T-helper 2 cell treated with Interferon-gamma antibody and Interleukin-4, amounts not matched to agents 5 μg/mL and 100 μg/mL, for 36 hours (primary cell): Measurements from ENCODE around the gene WSCD2.

Experiments used
- DNase-seq: peaks from one replicate; pipeline ENCODE4 v3.0.0; 2021; ENCODE audit warnings: low spot score
- H3K27ac Mint-ChIP-seq: one replicate; pipeline ENCODE4 v1.8.0; 2021; ENCODE audit warnings: mild to moderate bottlenecking, mixed read lengths
- H3K27me3 Mint-ChIP-seq: one replicate; pipeline ENCODE4 v1.8.0; 2021; ENCODE audit warnings: low read depth, mixed read lengths
- H3K36me3 Mint-ChIP-seq: one replicate; pipeline ENCODE4 v1.8.0; 2021; ENCODE audit warnings: low read depth, mixed read lengths
- H3K4me1 Mint-ChIP-seq: one replicate; pipeline ENCODE4 v1.8.0; 2021; ENCODE audit warnings: low read depth, mixed read lengths
- H3K4me3 Mint-ChIP-seq: one replicate; pipeline ENCODE4 v1.8.0; 2022; ENCODE audit warnings: mild to moderate bottlenecking, moderate library complexity, mixed read lengths
- H3K9me3 Mint-ChIP-seq: one replicate; pipeline ENCODE4 v1.8.0; 2021; ENCODE audit warnings: mixed read lengths

The WSCD2 gene

DNA sequence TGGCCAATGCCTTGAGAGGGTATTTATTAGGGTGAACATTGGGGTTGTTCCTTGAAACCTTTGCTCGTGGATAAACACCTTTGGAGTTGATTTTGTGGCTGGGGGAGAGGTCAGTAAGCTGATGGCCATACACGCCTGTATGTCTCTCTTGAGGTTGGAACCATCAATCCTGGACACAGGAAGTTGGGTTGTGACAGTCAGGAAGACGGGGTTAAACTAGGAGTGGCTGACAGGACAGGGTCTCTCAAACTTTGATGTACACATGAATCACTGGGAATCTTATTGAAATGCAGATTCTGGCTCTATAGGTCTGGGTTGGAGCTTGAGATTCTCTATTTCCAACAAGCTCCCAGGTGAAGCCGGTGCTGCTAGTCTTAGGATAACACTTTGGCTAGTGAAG lies 12.8 kb upstream of the WSCD2 start:
- Mint-ChIP-seq H3K4me3 (no peak overlapping the region), H3K27ac (no peak overlapping the region), H3K27me3 (peaks cover 3% of the 10 kb centered on the region), H3K4me1 (peaks cover 8% of the 10 kb centered on the region), H3K36me3 (no peaks in the 10 kb centered on the region), H3K9me3 (no peaks in the 10 kb centered on the region)
- no peak for DNase-seq

DNA sequence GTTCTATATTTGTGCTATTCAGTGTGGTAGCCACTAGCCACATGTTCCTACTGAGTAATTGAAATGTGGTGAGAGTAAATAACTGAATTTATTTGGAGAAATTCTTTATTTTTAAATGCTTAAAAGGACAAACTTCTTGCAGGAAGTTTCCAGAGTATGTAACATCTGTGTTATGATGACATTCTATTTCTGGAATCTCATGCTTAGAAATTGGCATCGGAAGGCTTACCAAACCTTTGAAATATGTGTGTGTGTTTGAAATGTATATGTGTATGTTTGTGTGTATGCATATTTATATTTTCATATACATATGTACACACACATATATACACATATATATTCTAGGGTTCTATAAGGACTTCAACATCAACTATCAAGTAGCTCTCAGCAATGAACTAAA lies 12.4 kb upstream of the WSCD2 start:
- no peak overlapping the region for H3K27ac Mint-ChIP-seq
- H3K27me3 Mint-ChIP-seq, result peaks cover 3% of the 10 kb centered on the region
- no peaks in the 10 kb centered on the region for H3K9me3 Mint-ChIP-seq
- H3K36me3 Mint-ChIP-seq, result no peaks in the 10 kb centered on the region
- H3K4me1 Mint-ChIP-seq, result peaks cover 8% of the 10 kb centered on the region
- H3K4me3 Mint-ChIP-seq, result no peak overlapping the region
- DNase-seq, result no peak

DNA sequence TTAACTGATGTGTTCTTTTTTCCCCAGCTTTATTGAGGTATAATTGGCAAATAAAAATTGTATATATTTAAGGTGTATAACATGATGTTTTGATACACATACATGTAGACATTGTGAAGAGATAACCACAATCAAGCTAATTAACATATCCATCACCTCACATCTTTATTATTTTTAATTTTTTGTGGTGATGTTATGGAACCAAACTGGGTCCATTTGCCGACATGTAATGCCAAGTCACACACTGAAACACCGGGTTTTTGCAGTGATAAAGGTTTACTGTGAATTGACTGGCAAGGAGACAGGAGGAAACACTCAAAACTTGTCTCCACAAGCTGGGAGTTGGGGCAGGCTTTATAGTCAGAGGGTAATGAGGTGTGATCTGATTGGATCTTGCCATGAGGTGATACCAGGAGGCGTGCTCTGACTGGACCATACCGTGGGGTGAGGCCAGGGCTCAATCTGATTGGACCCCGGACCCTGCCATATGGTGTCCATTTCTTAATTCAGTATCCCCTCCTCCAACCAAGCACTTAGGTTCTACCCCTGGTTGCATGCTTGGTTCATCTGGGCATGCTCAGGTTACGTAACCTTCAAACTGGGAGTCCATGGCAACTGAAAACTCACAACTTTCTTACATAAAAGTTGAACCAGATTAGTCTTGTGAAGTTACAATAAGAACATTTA lies 11.8 kb upstream of the WSCD2 start:
- Mint-ChIP-seq H3K4me3 (no peak overlapping the region), H3K27ac (no peak overlapping the region), H3K36me3 (no peaks in the 10 kb centered on the region), H3K9me3 (no peaks in the 10 kb centered on the region), H3K27me3 (peaks cover 3% of the 10 kb centered on the region), H3K4me1 (peaks cover 8% of the 10 kb centered on the region)
- no peak for DNase-seq

DNA sequence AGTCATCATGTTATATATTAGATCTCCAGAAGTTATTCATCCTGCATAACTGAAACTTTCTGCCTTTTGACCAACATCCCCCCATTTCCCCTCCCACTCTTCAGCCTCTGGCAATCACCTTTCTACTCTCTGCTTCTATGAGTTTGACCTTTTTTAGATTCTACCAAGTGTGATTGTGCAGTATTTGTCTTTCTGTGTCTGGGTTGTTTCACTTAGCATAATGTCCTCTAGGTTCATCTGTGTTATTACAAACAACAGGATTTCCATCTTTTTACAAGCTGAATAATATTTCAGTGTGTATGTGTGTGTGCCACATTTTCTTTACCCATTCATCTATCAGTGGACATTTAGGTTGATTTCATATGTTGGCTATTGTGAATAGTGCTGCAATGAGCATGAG lies 11.2 kb upstream of the WSCD2 start:
- Mint-ChIP-seq H3K4me1 (peaks cover 8% of the 10 kb centered on the region), H3K4me3 (no peak overlapping the region), H3K36me3 (no peaks in the 10 kb centered on the region), H3K27me3 (peaks cover 3% of the 10 kb centered on the region), H3K9me3 (peaks cover 3% of the 10 kb centered on the region), H3K27ac (no peak overlapping the region)
- no peak for DNase-seq

DNA sequence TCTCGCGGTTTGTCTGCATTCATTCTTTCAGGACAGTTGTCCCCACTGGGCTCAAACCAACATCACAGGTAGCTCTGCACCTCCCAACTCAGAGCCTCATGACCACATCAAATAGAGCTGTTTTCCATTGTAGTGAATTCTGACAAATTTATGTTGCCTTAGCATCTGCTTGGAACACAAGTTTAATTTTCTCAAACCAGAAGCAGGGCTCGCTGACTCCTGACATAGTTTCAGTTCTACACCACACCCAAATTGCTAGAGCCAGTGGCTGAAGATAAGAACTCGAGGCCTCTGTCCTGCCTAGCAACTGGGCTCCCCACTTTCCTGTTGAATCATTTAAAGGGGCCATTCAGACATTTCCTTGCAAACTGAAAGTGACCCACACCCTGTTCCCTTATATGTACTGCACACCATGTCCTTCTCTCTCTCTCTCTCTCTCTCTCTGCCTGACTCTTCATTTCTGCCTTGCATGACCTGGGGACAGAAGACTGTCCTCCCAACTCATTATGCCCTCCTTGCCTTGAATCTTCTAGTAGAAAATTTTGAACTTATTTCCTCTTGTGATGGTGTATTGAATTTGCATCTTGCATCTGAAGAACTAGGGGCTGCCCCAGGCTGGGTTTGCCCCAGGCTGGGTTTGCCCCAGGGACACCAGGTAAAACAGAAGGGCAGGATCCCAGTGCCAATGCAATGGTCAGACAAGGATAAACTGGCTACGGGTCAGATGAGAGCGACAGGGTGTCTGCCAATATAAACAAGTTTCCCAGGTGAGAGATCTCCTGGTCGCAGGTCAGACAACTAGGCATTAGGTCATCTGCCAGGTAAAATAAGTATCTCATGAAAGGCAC lies 9.7 kb upstream of the WSCD2 start:
- Mint-ChIP-seq H3K4me1 (peaks cover 8% of the 10 kb centered on the region), H3K27ac (peak overlapping the region; percentile 80), H3K36me3 (no peaks in the 10 kb centered on the region), H3K9me3 (peaks cover 3% of the 10 kb centered on the region), H3K4me3 (peak overlapping the region; percentile 60), H3K27me3 (peaks cover 5% of the 10 kb centered on the region)
- DNase-seq, result peak; percentile 6

DNA sequence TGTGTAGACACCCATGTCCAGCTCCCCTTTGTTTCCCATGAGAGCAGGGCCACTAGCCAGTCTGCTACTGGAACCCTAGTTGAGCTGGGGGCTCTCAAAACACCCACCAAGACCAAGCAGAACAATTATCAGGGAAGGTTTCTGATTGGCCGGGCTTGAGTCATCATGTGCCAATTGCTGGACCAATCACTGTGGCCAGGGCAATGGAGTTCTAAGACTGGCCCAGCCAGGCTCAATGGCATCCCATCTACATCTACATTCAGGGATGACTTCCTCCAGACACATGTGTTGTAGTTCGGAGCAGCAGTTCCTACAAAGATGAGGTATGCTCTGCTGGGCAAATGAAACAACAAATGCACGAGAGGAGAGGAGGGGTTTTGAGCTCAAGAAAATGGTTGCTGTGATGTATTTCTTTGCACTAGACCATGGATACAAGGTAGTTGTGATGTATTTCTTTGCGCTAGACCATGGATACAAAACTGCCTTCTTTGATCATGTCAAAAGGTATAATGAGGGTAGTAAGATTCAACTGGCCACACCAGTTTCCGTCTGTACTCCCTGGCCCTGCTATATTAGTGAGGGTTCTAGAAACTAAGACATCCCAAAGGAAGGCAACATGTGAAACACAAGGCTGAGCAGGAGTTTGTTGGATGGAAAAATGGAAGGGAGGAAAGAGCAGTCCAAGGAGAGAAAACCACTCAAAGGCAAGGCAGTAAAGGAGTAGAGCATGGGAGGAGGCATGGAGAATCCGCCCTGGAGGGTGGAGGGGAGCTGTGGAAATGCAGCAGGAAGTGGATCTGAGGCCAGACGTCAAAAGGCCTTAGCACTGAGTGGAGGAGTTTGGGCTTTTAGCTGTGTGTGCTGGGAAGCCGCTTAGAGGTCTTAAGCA lies 8.9 kb upstream of the WSCD2 start:
- Mint-ChIP-seq H3K27me3 (peaks cover 2% of the 10 kb centered on the region), H3K9me3 (peaks cover 3% of the 10 kb centered on the region), H3K4me1 (peaks cover 7% of the 10 kb centered on the region), H3K36me3 (no peaks in the 10 kb centered on the region), H3K4me3 (peak overlapping the region; percentile 60), H3K27ac (no peak overlapping the region)
- no peak for DNase-seq

DNA sequence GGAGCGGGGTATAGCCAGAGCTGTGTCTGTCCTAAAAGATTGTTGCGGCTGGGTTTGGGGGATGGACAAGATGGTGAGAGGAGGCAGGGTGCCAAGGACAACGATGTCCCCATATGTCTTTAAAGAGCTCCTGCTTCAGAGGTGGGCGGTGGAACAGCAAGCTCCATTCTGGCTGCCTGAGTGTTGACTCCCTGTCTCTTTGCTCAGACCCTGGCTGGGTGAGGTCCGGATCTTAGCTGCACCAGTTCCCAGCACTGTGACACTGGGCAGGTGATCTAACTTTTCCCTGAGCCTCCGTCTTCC lies 8.3 kb upstream of the WSCD2 start:
- Mint-ChIP-seq H3K4me1 (peaks cover 7% of the 10 kb centered on the region), H3K27me3 (peaks cover 2% of the 10 kb centered on the region), H3K4me3 (no peak overlapping the region), H3K36me3 (no peaks in the 10 kb centered on the region), H3K9me3 (peaks cover 3% of the 10 kb centered on the region), H3K27ac (no peak overlapping the region)
- DNase-seq, result no peak

DNA sequence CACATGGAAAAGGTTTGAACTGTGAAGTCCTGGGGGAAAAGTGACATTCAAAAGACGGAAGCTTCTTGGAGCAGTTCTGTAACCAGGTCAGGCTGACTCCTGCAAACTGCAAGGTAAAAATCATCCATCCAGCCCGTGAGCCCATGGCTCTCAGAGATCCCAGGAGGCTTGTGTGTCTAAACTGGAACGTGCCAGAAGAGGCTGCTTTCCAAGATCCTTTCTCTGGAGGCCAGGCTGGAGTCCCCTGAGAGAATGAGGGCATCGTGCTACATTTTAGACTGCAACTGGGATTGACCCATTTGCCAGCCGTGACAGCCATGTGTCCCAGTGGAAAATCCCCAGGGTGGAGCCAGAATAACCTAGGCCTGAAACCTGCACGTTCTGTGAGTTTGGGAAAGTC lies 7.8 kb upstream of the WSCD2 start:
- Mint-ChIP-seq H3K27ac (no peak overlapping the region), H3K27me3 (peaks cover 2% of the 10 kb centered on the region), H3K36me3 (no peaks in the 10 kb centered on the region), H3K4me3 (no peak overlapping the region), H3K9me3 (peaks cover 3% of the 10 kb centered on the region), H3K4me1 (peaks cover 7% of the 10 kb centered on the region)
- no peak for DNase-seq

DNA sequence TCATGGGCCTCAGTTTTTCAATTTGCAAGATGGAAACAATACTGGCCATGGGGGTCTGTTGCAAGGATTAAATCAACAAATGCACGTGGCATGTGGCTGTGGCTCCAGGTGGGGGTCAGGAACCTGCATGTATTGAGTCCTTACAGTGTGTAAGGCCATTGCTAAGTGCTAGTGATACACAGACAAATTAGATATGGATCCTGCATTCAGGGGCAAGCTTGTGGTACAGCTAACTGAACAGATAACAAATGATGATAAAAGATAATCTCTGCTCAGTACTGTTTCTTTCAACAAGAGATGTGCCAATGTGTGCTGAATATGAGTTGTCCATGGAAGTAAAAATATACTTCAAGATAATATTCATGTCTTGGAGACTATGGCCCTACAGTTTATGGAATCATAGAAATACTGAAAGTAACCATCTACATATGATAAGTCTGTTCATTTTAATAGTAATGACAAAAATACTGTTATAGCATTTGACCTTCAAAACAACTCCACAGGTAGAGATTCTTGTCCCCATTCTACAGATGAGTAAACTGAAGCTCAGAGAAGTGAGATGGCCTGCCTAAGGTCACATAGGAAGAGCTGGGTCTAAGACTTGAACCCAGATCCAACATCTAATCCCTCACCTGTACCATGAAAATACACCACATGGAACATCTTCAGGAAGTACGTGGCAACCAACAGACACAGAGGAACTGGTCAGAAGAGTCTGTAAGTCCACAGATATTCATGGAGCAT lies 7.2 kb upstream of the WSCD2 start:
- Mint-ChIP-seq H3K27me3 (peaks cover 6% of the 10 kb centered on the region), H3K27ac (no peak overlapping the region), H3K4me1 (peaks cover 7% of the 10 kb centered on the region), H3K36me3 (no peaks in the 10 kb centered on the region), H3K4me3 (no peak overlapping the region), H3K9me3 (peaks cover 3% of the 10 kb centered on the region)
- DNase-seq, result no peak

DNA sequence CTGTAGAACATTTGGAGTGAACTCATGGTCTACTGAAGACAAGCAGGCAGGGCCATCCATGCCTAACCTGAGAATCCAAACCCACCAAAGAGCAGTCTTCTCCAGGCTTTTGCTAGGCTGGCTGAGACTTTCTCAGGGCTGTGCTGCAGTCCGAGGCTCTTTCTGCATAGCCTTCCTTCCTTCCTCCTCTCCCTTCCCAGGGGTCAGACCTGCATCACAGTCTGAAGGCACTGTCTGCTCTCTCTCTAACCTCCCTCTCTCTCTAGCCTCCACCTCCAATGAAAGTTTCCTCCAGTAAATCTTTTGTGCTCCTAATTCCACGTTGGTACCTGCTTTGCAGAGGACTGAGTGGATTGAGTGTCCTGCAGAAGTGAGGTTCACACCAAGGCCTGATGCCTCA lies 6.4 kb upstream of the WSCD2 start:
- peaks cover 3% of the 10 kb centered on the region for H3K9me3 Mint-ChIP-seq
- H3K36me3 Mint-ChIP-seq, result no peaks in the 10 kb centered on the region
- no peak for DNase-seq
- H3K4me3 Mint-ChIP-seq, result no peak overlapping the region
- no peak overlapping the region for H3K27ac Mint-ChIP-seq
- H3K4me1 Mint-ChIP-seq, result peaks cover 7% of the 10 kb centered on the region
- peaks cover 13% of the 10 kb centered on the region for H3K27me3 Mint-ChIP-seq

DNA sequence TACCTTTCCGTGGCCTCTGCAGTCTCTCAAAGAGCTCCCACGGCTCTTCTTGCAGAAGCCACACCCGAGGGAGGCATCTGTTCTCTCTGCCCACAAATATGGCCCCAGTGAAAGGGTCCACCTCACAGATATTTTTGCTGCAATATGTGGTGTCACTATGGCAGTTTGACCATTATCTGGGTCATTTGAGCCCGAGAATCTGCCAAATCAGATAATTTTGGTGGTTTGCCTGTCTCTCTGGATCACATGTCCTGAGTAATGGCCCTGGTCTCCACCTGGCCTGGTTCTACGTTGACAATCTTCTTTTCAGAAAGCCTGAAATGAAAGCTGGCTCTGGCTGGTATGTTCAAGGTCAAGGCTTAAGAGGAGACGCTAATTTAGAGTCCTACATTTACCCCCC lies 5.7 kb upstream of the WSCD2 start:
- no peak overlapping the region for H3K27ac Mint-ChIP-seq
- H3K4me3 Mint-ChIP-seq, result no peak overlapping the region
- DNase-seq, result no peak
- peaks cover 3% of the 10 kb centered on the region for H3K9me3 Mint-ChIP-seq
- H3K36me3 Mint-ChIP-seq, result no peaks in the 10 kb centered on the region
- peaks cover 7% of the 10 kb centered on the region for H3K4me1 Mint-ChIP-seq
- peaks cover 21% of the 10 kb centered on the region for H3K27me3 Mint-ChIP-seq

DNA sequence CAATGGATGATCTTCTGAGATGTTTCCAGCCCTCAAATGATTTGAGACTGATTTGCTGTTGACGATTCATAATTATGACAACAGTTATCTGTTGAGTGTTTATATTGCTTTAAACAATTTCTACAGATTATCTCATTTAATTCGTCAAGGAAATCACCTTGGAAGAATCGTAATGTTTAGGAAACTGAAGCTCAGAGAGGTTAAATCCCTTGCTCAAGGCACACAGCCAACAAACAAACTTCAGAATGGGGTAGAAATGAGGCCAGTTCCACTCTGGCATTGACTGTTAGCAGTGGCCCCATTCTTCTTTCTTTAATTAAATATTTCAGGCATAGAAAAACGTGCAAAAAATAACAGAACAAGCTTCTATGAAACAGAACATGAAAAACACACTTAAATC lies 4.0 kb upstream of the WSCD2 start:
- H3K27ac Mint-ChIP-seq, result no peak overlapping the region
- H3K4me1 Mint-ChIP-seq, result no peaks in the 10 kb centered on the region
- no peak for DNase-seq
- H3K27me3 Mint-ChIP-seq, result peaks cover 30% of the 10 kb centered on the region
- peaks cover 3% of the 10 kb centered on the region for H3K9me3 Mint-ChIP-seq
- no peak overlapping the region for H3K4me3 Mint-ChIP-seq
- no peaks in the 10 kb centered on the region for H3K36me3 Mint-ChIP-seq

DNA sequence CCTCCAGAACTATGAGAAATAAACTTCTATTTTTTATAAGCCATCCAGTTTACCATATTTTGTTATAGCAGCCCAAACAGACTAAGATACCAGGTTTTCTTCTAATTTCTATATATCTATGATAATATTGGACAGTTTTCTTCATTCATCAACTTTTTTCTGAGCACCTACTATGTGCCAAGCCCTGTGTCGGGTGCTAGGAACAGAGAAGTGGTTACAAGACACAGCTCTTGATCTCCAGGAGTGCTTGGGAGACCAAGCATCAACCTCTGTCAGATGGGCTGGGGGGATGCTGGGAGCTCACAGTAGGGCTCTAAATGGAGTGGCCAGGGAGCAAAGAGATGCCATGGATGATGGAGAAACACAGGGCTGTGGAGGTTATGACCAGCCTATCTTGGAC lies 2.9 kb upstream of the WSCD2 start:
- no peaks in the 10 kb centered on the region for H3K4me1 Mint-ChIP-seq
- no peaks in the 10 kb centered on the region for H3K36me3 Mint-ChIP-seq
- no peak overlapping the region for H3K4me3 Mint-ChIP-seq
- H3K9me3 Mint-ChIP-seq, result peaks cover 3% of the 10 kb centered on the region
- H3K27me3 Mint-ChIP-seq, result peaks cover 41% of the 10 kb centered on the region
- DNase-seq, result no peak
- no peak overlapping the region for H3K27ac Mint-ChIP-seq
